Kidney (tissue), 14 donors: ENCODE measurements around the gene ZSCAN22. TPM values are rescaled to one million over a fixed set of nuclear protein-coding genes. Genes with fewer than 3 reads are reported as not detected.

Source experiments
- DNase-seq, 5 donors: peaks; one replicate each; pipeline ENCODE4 v3.0.0-alpha.2; 2013 to 2020
- FAIRE-seq: peaks from 2 replicates; lab custom pipeline; 2012; peaks lifted over from hg19 to GRCh38; lab: Jason Lieb, UNC
- H3K27ac ChIP-seq, 2 donors: one replicate each; pipeline ENCODE4 v1.7.0; 2013; ENCODE audit warnings: low read depth in 2 of 2, low read length in 2 of 2, inconsistent platforms in 1 of 2
- H3K27me3 ChIP-seq: one replicate; pipeline ENCODE4 v1.7.1; 2013; ENCODE audit warnings: low read length, inconsistent platforms; ENCODE audit not compliant: control insufficient read depth, insufficient read depth
- H3K36me3 ChIP-seq, 3 donors: one replicate each; pipeline versions ENCODE4 v1.7.0 to v1.7.1; 2013; ENCODE audit warnings: low read length in 3 of 3, control low read depth in 1 of 3, inconsistent platforms in 1 of 3; ENCODE audit not compliant: insufficient read depth in 3 of 3, control insufficient read depth in 2 of 3
- H3K4me1 ChIP-seq, 3 donors: one replicate each; pipeline versions ENCODE4 v1.7.0 to v1.7.1; 2013; ENCODE audit warnings: low read length in 3 of 3, inconsistent platforms in 1 of 3, low read depth in 1 of 3; ENCODE audit not compliant: control insufficient read depth in 2 of 3, insufficient read depth in 2 of 3
- H3K4me3 ChIP-seq, 3 donors: one replicate each; pipeline versions ENCODE4 v1.7.0 to v1.8.1; 2013; ENCODE audit warnings: low read length in 3 of 3, control low read depth in 1 of 3, inconsistent platforms in 1 of 3
- H3K9ac ChIP-seq, 3 donors: one replicate each; pipeline versions ENCODE4 v1.7.0 to v1.7.1; 2013; ENCODE audit warnings: low read length in 3 of 3, control low read depth in 1 of 3, inconsistent platforms in 1 of 3
- H3K9me3 ChIP-seq, 3 donors: one replicate each; pipeline versions ENCODE4 v1.7.0 to v1.7.1; 2013; ENCODE audit warnings: low read length in 3 of 3, control low read depth in 1 of 3, inconsistent platforms in 1 of 3; ENCODE audit not compliant: control insufficient read depth in 2 of 3, insufficient read depth in 1 of 3
- intact Hi-C: fragments of 100-400 bp; cut with DNase I; formaldehyde crosslinking; loops from one replicate; pipeline ENCODE4 v1.11.1; 2022
- polyA plus RNA-seq: library from polyadenylated mRNA; stranded (reverse); fragments of 350-450 nt; fragmentation: Illumina TruSeq; extraction: RNeasy Lipid Tissue Mini Kit (QIAGEN cat#74804); gene quantifications from one replicate; pipeline ENCODE4 v1.2.3, GENCODE V29; 2014; ENCODE audit warnings: low read depth, low replicate concordance; ENCODE audit not compliant: insufficient read depth
- total RNA-seq: library from RNA; stranded (reverse); fragmentation: NEBNext Ultra II Directional; extraction: Animal tissue kit (Norgen Biotek cat#: 25700); gene quantifications from one replicate; pipeline ENCODE4 v1.2.1, GENCODE V29; 2021
- TF ChIP-seq, protein P1 (sequence below): IDR thresholded peaks from 3 replicates; pipeline ENCODE4 v1.5.1; 2012; ENCODE audit warnings: mild to moderate bottlenecking, moderate library complexity, borderline replicate concordance; ENCODE audit not compliant: insufficient read depth; ENCODE audit errors: extremely low read depth
- donor health status: control.
- donor health status: control.
- donor health status: control.
- donor health status: control.
- donor health status: control.
- donor health status: DM: yes; HTN: yes; CAD: no.
- donor health status: Normal renal cell carcinoma (clear cell type).

ZSCAN22 gene
- total and polyA plus RNA-seq, 2 donors from 2014 or later, result 1.1 to 3.3 TPM

GRCh38 chr19:58351990-58352755, 25.4 kb downstream of the ZSCAN22 start:
- Histone ChIP-seq H3K4me1 (peaks cover 0 to 12% (median 0%) of the 10 kb centered on the region in 3 donors), H3K9me3 (no peaks in the 10 kb centered on the region)
- intact Hi-C loops, result no loop called here

DNA sequence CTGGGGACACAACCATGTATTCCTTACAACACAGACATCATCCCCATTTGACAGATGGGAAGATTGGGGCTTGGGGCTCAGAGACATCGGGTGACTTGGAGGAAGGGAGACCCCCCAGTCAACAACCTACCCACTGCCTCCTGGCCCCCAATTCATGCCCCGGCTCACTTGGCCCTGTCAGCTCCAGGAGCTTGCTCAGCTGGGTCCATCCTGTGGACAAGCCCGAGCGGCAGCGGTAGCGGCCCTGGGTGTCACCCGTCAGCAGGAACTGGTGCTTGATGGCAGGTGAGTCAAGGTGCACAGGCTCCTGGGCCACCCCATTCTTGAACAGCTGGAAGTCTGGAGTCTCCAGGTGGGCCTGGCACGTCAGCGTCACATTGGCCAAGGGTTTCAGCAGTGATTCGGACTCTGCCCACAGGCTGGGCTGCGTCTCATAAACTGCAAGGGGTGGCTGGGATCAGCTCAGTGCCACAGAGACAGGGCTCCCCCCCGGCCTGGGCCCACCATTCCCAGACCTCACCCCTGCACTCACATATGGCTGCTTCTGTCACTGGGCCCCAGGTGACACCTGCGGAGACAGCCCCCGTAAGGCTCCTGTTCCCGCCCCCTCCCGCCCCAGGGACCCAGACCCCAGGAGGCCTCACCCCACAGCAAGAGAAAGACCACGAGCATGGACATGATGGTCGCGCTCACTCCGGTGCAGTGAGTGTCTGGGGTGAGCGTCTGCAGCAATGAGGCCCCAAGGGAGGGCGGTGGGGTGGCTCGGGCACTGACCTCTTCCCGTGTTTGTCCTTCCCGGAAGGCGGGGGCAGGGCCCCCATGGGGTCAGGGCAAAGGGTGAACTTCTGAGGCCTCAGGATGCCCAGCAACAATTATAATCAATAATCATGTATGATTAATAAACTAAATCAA, 26.2 kb downstream of the ZSCAN22 start, which contains the start of gene A1BG:
Gene A1BG (minus strand): TSS at position 733 of the 912 bp plus-strand sequence. CDS start 55 bp downstream, at position 678.
- H3K4me3 ChIP-seq, result no peak within 1 kb of the TSS
- TF ChIP-seq, protein P1, sequence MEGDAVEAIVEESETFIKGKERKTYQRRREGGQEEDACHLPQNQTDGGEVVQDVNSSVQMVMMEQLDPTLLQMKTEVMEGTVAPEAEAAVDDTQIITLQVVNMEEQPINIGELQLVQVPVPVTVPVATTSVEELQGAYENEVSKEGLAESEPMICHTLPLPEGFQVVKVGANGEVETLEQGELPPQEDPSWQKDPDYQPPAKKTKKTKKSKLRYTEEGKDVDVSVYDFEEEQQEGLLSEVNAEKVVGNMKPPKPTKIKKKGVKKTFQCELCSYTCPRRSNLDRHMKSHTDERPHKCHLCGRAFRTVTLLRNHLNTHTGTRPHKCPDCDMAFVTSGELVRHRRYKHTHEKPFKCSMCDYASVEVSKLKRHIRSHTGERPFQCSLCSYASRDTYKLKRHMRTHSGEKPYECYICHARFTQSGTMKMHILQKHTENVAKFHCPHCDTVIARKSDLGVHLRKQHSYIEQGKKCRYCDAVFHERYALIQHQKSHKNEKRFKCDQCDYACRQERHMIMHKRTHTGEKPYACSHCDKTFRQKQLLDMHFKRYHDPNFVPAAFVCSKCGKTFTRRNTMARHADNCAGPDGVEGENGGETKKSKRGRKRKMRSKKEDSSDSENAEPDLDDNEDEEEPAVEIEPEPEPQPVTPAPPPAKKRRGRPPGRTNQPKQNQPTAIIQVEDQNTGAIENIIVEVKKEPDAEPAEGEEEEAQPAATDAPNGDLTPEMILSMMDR, result no peak
- peak in 1 of 5 donors; percentile 73 for DNase-seq
- no peak for FAIRE-seq
- no peaks in the 10 kb centered on the region for H3K36me3 ChIP-seq
- H3K4me1 ChIP-seq, result peaks cover 0 to 12% (median 0%) of the 10 kb centered on the region in 3 donors
- H3K9ac ChIP-seq, result no peak within 1 kb of the TSS
- intact Hi-C loops, result no loop called here
- H3K9me3 ChIP-seq, result no peaks in the 10 kb centered on the region
- no peak within 1 kb of the TSS for H3K27ac ChIP-seq
- peaks cover 23% of the 10 kb centered on the region for H3K27me3 ChIP-seq

More at GRCh38 chr19:58351990-58352755, 25.4 kb downstream of the ZSCAN22 start:
- H3K27me3 ChIP-seq, result peaks cover 23% of the 10 kb centered on the region
- no peak overlapping the region for H3K27ac ChIP-seq
- H3K4me3 ChIP-seq, result no peak overlapping the region
- no peak overlapping the region for H3K9ac ChIP-seq
- no peaks in the 10 kb centered on the region for H3K36me3 ChIP-seq
- TF ChIP-seq, protein P1, result no peak
- DNase-seq (peak in 1 of 5 donors; percentile 64), FAIRE-seq (no peak)

DNA sequence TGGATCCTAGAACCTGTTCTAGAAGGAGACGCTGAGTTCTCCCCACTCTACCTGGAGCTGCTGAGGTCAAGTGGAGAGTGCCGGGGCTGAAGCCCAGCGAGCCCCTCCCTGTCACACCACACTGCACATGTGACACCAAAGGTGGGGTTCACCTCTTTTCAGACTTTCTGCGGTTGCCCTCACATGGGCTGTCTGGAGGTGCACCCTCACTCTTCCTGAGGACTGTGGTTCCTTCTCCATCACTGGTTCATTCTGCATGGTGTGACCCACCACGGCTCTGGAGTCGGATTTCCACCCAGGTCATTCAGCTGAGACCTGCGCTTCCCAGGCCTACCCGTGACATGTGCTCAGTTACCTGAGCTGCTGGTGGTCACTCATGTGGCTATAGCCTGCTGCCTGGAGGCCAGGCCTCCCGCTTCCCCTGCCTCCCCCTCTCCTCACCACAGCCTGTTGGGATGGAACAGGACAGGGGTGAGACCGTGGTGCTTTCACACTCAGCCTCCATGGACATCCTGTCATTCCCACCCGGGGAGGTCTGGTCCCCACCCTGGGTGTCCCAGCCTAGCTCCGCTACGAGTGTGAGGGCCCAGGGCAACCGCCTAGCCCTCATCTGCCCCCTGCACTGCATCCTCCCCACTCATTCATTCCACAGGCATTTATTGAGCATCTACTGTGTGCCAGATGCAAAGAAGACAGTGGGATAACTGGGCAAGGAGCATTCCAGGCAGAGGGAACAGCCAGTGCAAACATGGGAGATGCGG, 27.1 kb downstream of the ZSCAN22 start:
- Histone ChIP-seq H3K9me3 (no peaks in the 10 kb centered on the region), H3K27me3 (peaks cover 14% of the 10 kb centered on the region), H3K4me1 (peaks cover 0 to 12% (median 0%) of the 10 kb centered on the region in 3 donors), H3K36me3 (no peaks in the 10 kb centered on the region), H3K4me3 (no peak overlapping the region), H3K9ac (no peak overlapping the region), H3K27ac (no peak overlapping the region)
- TF ChIP-seq, protein P1, result no peak
- FAIRE-seq, result no peak
- intact Hi-C loops, result no loop called here
- peak in 4 of 5 donors; percentile 30 to 53 (median 41) for DNase-seq
